Stomach smooth muscle (tissue), 2 donors: ENCODE measurements around the gene ZNF483.

ENCODE experiments used
- H3K27ac ChIP-seq: one replicate; pipeline ENCODE4 v1.7.0; 2013; ENCODE audit warnings: mild to moderate bottlenecking, low read length, inconsistent platforms
- H3K27me3 ChIP-seq, 2 donors: one replicate each; pipeline ENCODE4 v1.7.0; 2013; ENCODE audit warnings: low read length in 2 of 2; ENCODE audit not compliant: insufficient read depth in 2 of 2, control insufficient read depth in 1 of 2
- H3K36me3 ChIP-seq, 2 donors: one replicate each; pipeline ENCODE4 v1.7.0; 2013; ENCODE audit warnings: low read length in 2 of 2; ENCODE audit not compliant: control insufficient read depth in 2 of 2, insufficient read depth in 2 of 2
- H3K4me1 ChIP-seq: one replicate; pipeline ENCODE4 v1.7.0; 2013; ENCODE audit warnings: low read length; ENCODE audit not compliant: control insufficient read depth, insufficient read depth
- H3K4me3 ChIP-seq, 2 donors: one replicate each; pipeline ENCODE4 v1.7.0; 2013; ENCODE audit warnings: low read length in 2 of 2
- H3K9ac ChIP-seq, 2 donors: one replicate each; pipeline ENCODE4 v1.7.0; 2013; ENCODE audit warnings: low read length in 2 of 2, mild to moderate bottlenecking in 1 of 2
- H3K9me3 ChIP-seq, 2 donors: one replicate each; pipeline ENCODE4 v1.7.0; 2013; ENCODE audit warnings: low read length in 2 of 2; ENCODE audit not compliant: control insufficient read depth in 2 of 2
- donor health status: healthy.
- donor health status: Pancreatic carcinoma.

ZNF483 gene

DNA sequence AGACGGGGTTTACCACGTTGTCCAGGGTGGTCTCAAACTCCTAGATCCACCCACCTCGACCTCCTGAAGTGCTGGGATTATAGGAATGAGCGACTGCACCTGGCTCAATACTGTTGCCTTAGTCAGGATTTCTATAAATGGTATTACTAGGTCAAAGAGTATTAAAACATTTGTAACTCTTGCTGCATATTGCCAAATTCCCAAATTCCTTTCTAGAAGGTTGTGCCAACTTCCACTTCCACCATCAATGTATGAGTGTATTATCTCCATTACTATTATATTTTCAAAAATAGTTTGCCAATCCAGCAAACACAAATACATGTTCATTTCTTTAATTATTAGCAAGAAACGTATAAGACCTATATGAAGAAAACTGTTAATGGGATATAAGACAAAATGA is 63.9 kb downstream of the ZNF483 start:
- peaks cover 16 to 20% of the 10 kb centered on the region in 2 donors for H3K36me3 ChIP-seq
- no peak overlapping the region for H3K9ac ChIP-seq
- H3K4me1 ChIP-seq, result no peaks in the 10 kb centered on the region
- no peak overlapping the region for H3K27ac ChIP-seq
- H3K27me3 ChIP-seq, result no peaks in the 10 kb centered on the region
- no peak overlapping the region for H3K4me3 ChIP-seq
- H3K9me3 ChIP-seq, result no peaks in the 10 kb centered on the region

DNA sequence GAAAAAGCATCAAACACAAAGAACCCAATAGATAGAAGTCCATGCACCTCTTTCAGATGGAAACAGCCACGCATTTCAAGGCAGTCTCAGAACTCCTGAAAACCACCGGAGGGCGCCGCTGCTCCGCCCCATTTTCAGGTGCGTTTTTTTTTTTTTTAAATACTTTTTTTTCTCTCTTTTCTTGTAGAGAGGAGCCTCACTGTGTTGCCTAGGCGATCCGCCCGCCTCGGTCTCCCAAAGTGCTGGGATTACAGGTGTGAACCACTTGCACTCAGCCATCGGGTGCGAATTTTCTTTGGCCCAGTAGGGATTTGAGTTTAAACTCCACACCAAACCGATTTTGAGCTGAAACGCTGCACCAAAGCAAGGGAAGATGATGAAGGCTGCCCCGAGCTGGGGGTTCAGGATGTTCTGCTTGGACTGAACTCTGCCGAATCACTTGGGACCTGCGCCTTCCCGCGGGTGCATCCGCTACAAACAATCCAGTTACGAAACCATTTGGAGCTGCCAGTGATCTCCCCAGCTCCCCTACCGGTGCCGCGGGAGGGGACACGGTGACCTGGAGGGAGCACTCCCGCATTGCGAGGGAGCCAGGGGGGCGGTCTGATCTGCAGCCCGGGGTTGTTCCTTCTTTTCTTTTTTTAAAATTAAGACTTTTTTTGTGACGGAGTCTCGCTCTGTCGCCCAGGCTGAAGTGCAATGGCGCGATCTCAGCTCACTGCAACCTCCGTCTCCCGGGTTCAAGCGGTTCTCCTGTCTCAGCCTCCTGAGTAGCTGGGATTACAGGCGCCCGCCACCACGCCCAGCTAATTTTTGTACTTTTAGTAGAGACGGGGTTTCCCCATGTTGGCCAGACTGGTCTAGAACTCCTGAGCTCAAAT is 73.1 kb downstream of the ZNF483 start:
- Histone ChIP-seq H3K4me1 (peaks cover 9% of the 10 kb centered on the region), H3K4me3 (peak overlapping the region; percentile 87 to 89), H3K27ac (no peak overlapping the region), H3K9ac (peak overlapping the region; percentile 69 to 94), H3K36me3 (peaks cover 10 to 15% of the 10 kb centered on the region in 2 donors), H3K9me3 (no peaks in the 10 kb centered on the region), H3K27me3 (no peaks in the 10 kb centered on the region)

DNA sequence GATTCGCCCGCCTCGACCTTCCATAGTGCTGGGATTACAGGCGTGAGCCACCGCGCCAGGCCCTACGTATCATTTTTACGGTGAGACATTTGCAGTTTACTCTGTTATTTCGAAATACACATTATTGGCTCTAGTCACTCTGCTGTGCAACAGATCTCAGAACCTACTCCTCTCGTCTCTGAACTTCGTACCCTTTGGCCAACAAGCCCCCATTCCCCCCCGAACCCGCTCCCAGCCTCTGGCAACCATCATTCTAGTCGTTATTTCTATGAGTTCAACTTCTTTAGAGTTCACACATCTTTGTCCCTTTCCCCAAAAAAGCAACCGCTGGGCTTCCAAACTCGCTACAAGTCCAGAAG is 73.7 kb downstream of the ZNF483 start:
- peak overlapping the region; percentile 71 to 94 for H3K9ac ChIP-seq
- no peaks in the 10 kb centered on the region for H3K9me3 ChIP-seq
- peaks cover 9% of the 10 kb centered on the region for H3K4me1 ChIP-seq
- peak overlapping the region; percentile 86 for H3K27ac ChIP-seq
- no peaks in the 10 kb centered on the region for H3K27me3 ChIP-seq
- peak overlapping the region; percentile 87 to 89 for H3K4me3 ChIP-seq
- H3K36me3 ChIP-seq, result peaks cover 10 to 15% of the 10 kb centered on the region in 2 donors

DNA sequence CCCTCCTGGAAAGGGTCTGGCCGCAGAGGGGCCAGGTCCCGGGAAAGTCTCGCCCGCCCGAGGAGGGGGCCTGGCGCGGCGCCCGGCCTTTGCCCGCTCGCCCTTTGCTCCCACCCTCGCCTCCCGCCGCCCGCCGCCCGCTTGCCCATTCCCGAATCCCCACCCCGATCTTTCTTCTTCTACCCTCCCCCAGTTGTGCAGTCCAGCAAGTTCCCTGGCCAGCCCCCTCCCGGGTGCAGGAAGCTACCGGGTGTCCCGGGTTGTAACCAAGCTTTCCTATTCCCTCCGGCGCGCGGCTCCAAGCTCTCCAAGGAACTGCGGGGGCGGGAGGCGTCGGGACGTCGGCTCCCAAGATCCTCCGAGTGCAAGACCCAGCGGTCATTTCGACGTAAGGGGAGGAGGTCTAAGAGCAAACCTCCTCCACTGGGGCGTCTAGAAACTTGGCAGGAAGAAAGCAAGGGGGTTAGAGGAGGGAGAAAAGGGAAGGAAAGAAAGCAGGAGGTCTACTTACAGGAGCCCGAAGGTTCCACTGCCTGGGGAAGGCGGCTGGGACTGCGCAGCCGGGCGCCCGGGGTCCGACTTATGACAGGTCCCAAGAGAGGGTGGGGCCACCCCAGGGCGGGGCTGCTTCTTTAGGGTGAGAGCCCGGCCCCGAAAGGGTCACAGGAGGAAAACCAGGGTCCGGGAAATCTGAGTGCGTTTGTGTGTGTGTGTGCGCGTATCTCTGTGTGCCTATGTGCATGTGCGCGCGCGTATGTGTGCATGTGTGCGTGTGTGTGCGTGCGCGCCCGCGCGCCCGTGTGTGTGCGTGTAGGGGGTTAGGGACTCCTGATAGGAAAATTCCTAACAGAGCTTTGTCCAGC is 74.3 kb downstream of the ZNF483 start, which contains the start of gene PTGR1:
Gene PTGR1, minus strand, starts transcription at position 556 of the 863 bp plus-strand sequence. CDS start 2,225 bp downstream, outside the sequence.
- no peaks in the 10 kb centered on the region for H3K27me3 ChIP-seq
- no peaks in the 10 kb centered on the region for H3K9me3 ChIP-seq
- peak within 1 kb of the TSS; percentile 87 to 89 for H3K4me3 ChIP-seq
- peaks cover 9% of the 10 kb centered on the region for H3K4me1 ChIP-seq
- H3K36me3 ChIP-seq, result peaks cover 8 to 11% of the 10 kb centered on the region in 2 donors
- H3K27ac ChIP-seq, result peak within 1 kb of the TSS; percentile 86
- peak within 1 kb of the TSS; percentile 74 to 94 for H3K9ac ChIP-seq

DNA sequence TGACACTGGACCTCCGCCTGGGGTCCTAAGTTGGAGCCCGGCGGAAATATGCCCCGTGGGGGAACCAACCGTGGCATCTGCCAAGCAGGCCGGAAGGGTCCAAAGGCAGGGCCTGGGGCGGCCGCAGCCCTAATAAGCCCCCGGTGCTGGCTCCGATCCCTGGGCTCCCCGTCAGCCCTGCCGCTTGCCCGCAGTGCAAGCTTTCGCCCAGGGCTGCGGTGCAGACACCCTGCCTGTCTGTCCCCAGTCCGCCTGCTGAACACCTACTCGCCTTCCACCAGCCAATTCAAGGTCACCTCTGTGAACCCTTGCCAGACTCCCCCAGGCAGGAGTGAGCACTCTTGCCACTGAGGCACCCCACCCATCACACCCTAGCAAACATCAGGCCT is 75.0 kb downstream of the ZNF483 start:
- Histone ChIP-seq H3K4me1 (peaks cover 9% of the 10 kb centered on the region), H3K9me3 (no peaks in the 10 kb centered on the region), H3K9ac (peak overlapping the region; percentile 74 to 94), H3K36me3 (peaks cover 8 to 11% of the 10 kb centered on the region in 2 donors), H3K4me3 (peak overlapping the region; percentile 87 to 89), H3K27ac (no peak overlapping the region), H3K27me3 (no peaks in the 10 kb centered on the region)

DNA sequence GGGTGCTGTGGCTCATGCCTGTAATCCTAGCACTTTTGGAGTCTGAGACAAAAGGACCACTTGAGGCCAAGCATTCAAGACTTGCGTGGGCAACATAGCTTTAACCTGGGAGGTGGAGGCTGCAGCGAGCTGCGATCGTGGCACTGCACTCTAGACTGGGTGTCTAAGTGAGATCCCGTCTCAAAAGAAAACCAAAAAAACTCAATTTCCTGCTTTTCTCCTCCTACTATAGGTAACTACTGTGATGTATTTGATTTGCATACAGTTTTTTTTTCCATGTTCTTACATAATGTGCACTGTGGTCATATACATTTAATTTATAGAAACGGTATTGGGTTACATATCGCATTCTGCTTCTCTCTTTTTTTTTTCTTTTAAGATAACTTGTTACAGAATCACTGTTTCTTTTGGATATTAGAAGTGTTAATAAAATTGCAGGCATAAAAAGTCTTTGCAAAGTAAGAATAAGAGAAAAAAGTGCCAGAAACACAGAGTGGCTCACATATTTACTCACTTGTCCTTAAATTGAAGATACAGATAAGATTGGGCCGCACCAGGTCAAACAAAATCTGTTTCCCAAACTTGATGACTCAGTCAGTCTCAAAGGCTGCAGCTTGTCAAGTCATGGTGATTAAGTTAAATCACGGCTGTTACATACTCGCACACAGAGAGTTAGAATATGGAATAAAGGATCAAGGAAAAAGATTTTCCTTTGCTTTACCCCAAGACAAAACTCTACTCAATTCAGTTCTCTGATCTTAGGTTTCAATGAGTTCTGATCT is 76.4 kb downstream of the ZNF483 start:
- Histone ChIP-seq H3K4me1 (peaks cover 9% of the 10 kb centered on the region), H3K36me3 (peaks cover 0 to 3% of the 10 kb centered on the region in 2 donors), H3K9me3 (no peaks in the 10 kb centered on the region), H3K27ac (no peak overlapping the region), H3K9ac (no peak overlapping the region), H3K27me3 (no peaks in the 10 kb centered on the region), H3K4me3 (no peak overlapping the region)

DNA sequence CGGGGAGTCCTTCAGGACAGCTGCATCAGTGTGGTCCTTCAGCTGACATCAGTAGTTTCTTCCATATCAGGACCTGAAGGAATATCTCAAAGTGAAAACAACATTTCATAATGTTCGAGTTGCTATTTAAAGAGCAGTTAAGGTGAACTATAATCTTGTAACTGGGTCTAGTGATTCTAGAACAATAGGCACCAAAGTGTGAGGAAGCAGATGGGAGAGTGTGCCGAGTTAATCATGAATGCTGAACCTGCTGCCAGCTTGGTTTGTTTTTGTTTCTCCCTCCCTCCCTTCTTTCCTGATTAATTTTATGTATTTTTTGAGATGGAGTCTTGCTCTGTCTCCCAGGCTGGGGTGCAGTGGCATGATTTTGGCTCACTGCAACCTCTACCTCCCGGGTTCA is 78.1 kb downstream of the ZNF483 start:
- Histone ChIP-seq H3K36me3 (no peaks in the 10 kb centered on the region), H3K4me3 (no peak overlapping the region), H3K27ac (no peak overlapping the region), H3K9ac (no peak overlapping the region), H3K4me1 (peaks cover 9% of the 10 kb centered on the region), H3K27me3 (no peaks in the 10 kb centered on the region), H3K9me3 (no peaks in the 10 kb centered on the region)

DNA sequence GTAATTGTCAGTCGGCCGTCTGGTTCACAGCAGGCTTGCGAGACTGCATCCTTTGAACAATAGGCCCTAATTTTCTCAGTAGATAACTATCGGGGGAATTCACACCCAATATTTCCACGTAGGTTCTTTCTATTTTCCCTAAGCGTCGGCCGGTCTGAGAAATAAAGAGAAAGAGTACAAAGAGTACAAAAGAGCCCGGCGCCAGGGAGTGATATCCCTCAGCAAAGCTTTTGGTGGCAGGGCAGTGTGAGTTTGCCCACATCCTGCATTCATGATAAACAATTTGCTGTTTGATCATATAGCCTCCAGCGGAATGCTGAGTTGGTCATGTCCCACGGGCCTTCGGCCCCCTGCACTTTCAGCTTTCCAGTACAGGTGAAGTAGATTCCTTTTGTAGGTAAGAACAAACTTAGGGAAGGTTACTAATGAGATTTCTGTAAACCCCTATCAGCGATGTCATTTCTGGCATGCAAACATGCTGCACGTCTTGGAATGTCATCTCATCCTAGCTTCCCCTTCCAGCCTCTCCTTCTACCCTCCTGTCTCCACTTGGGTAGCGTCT is 79.2 kb downstream of the ZNF483 start:
- no peak overlapping the region for H3K9ac ChIP-seq

DNA sequence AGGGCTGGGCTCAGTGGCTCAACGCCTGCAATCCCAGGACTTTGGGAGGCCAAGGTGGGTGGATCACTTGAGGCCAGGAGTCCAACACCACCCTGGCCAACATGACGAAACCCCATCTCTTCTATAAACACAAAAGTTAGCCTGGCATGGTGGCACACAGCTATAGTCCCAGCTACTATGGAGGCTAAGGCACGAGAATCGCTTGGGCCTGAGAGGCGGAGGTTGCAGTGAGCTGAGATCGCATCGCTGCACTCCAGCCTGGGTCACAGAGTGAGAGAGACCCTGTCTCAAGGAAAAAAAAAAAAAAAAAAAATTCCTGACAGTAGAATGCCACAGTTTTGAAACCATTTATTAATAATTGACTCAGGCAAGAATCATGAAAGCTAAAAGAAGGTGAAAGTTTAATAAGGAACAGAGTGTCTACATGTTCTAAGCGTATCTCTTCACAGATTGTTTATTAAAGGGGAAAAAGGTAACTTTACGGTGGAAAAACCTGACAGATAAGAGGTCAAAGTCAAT is 80.1 kb downstream of the ZNF483 start:
- no peak overlapping the region for H3K27ac ChIP-seq
- no peaks in the 10 kb centered on the region for H3K36me3 ChIP-seq
- H3K9ac ChIP-seq, result no peak overlapping the region
- H3K4me1 ChIP-seq, result peaks cover 1% of the 10 kb centered on the region
- H3K4me3 ChIP-seq, result no peak overlapping the region
- no peaks in the 10 kb centered on the region for H3K9me3 ChIP-seq
- peaks cover 3 to 7% of the 10 kb centered on the region in 2 donors for H3K27me3 ChIP-seq

More for the DNA sequence above, 79.2 kb downstream of the ZNF483 start:
- Histone ChIP-seq H3K9me3 (no peaks in the 10 kb centered on the region), H3K27me3 (peaks cover 0 to 4% of the 10 kb centered on the region in 2 donors), H3K36me3 (no peaks in the 10 kb centered on the region), H3K4me3 (no peak overlapping the region), H3K27ac (no peak overlapping the region), H3K4me1 (peaks cover 5% of the 10 kb centered on the region)

DNA sequence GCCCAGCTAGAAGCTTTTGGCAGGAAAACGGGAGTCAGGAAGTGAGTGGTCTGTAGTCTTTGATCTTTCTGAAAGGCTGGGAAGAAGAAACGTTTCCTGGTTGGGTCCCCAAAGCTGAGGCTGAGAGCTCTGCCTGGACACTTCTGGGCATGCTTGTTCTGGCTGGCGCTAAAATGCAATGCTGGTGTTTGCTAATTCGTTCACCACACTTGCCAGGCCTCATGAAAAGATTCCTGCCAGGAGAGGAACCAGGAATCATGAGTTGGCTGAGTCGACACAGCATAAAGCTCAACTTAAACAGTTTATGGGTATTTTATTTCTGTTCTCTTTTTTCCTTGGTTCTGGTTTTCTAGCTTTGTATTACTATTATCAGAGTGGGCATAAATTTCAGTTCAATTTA is 85.2 kb downstream of the ZNF483 start:
- Histone ChIP-seq H3K9ac (no peak overlapping the region), H3K36me3 (no peaks in the 10 kb centered on the region), H3K4me1 (no peaks in the 10 kb centered on the region), H3K27me3 (peaks cover 7 to 11% of the 10 kb centered on the region in 2 donors), H3K4me3 (no peak overlapping the region), H3K9me3 (no peaks in the 10 kb centered on the region), H3K27ac (no peak overlapping the region)
